Glutamatergic neuron (in vitro differentiated cells): Measurements from ENCODE around the gene PRR19. TPM values are rescaled to one million over a fixed set of nuclear protein-coding genes. Genes with fewer than 3 reads are reported as not detected.

Source experiments
- DNase-seq: peaks from one replicate; pipeline ENCODE4 v3.0.0; 2022
- H3K27ac Mint-ChIP-seq: one replicate; pipeline ENCODE4 v1.8.0; 2020; ENCODE audit warnings: mild to moderate bottlenecking, mixed read lengths, inconsistent platforms; ENCODE audit not compliant: unreplicated experiment
- H3K27me3 Mint-ChIP-seq: one replicate; pipeline ENCODE4 v1.8.0; 2020; ENCODE audit warnings: mild to moderate bottlenecking, moderate library complexity, mixed read lengths, inconsistent platforms; ENCODE audit not compliant: unreplicated experiment
- H3K36me3 Mint-ChIP-seq: one replicate; pipeline ENCODE4 v1.8.0; 2020; ENCODE audit warnings: mild to moderate bottlenecking, mixed read lengths, inconsistent platforms; ENCODE audit not compliant: unreplicated experiment
- H3K4me1 Mint-ChIP-seq: one replicate; pipeline ENCODE4 v1.8.0; 2020; ENCODE audit warnings: mild to moderate bottlenecking, low read depth, mixed read lengths, inconsistent platforms; ENCODE audit not compliant: unreplicated experiment
- H3K4me3 Mint-ChIP-seq: one replicate; pipeline ENCODE4 v1.8.0; 2020; ENCODE audit warnings: mild to moderate bottlenecking, mixed read lengths, inconsistent platforms; ENCODE audit not compliant: unreplicated experiment
- H3K9me3 Mint-ChIP-seq: one replicate; pipeline ENCODE4 v1.8.0; 2020; ENCODE audit warnings: mild to moderate bottlenecking, moderate library complexity, mixed read lengths, inconsistent platforms; ENCODE audit not compliant: unreplicated experiment
- long read RNA-seq: library from polyadenylated mRNA; unstranded; transcript quantifications from one replicate; pipeline ENCODE4 v2.0.0, GENCODE V29; 2020; ENCODE audit not compliant: unreplicated experiment
- total RNA-seq: library from RNA; stranded (reverse); fragmentation: NEBNext Ultra II Directional; extraction: Animal tissue kit (Norgen Biotek cat#: 25700); gene quantifications from one replicate; pipeline ENCODE4 v1.2.1, GENCODE V29; 2021; ENCODE audit not compliant: unreplicated experiment
- TF ChIP-seq, protein P1 (sequence below): fragments of 200-600 bp; sonication (generic); IDR thresholded peaks from one replicate; pipeline ENCODE4 v1.5.0; 2021; ENCODE audit not compliant: partially characterized antibody, unreplicated experiment

PRR19 gene
- total RNA-seq, result 1.6 TPM
- long read RNA-seq, partial matches to known transcripts, result 0 of 1 reads
- long read RNA-seq, other reads (novel, unspliced or antisense), result 0 of 1 reads

- Mint-ChIP-seq H3K9me3 (peaks cover 13% of the 10 kb centered on the region), H3K27ac (peak within 1 kb of the TSS; percentile 93), H3K4me3 (peak within 1 kb of the TSS; percentile 92), H3K4me1 (peaks cover 10% of the 10 kb centered on the region), H3K27me3 (peaks cover 7% of the 10 kb centered on the region), H3K36me3 (no peaks in the 10 kb centered on the region)
- TF ChIP-seq, protein P1, sequence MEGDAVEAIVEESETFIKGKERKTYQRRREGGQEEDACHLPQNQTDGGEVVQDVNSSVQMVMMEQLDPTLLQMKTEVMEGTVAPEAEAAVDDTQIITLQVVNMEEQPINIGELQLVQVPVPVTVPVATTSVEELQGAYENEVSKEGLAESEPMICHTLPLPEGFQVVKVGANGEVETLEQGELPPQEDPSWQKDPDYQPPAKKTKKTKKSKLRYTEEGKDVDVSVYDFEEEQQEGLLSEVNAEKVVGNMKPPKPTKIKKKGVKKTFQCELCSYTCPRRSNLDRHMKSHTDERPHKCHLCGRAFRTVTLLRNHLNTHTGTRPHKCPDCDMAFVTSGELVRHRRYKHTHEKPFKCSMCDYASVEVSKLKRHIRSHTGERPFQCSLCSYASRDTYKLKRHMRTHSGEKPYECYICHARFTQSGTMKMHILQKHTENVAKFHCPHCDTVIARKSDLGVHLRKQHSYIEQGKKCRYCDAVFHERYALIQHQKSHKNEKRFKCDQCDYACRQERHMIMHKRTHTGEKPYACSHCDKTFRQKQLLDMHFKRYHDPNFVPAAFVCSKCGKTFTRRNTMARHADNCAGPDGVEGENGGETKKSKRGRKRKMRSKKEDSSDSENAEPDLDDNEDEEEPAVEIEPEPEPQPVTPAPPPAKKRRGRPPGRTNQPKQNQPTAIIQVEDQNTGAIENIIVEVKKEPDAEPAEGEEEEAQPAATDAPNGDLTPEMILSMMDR, result no peak
- DNase-seq, result no peak
Observed at GRCh38 chr19:42301646-42302203, at the start of gene PRR19. Gene PRR19 (plus strand): TSS chr19:42302132. CDS start chr19:42309585, 7,453 bp downstream.

- peaks cover 9% of the 10 kb centered on the region for H3K27me3 Mint-ChIP-seq
- H3K9me3 Mint-ChIP-seq, result peaks cover 12% of the 10 kb centered on the region
- no peaks in the 10 kb centered on the region for H3K36me3 Mint-ChIP-seq
- H3K4me3 Mint-ChIP-seq, result peak overlapping the region; percentile 94
- DNase-seq, result no peak
- peak overlapping the region; percentile 96 for H3K27ac Mint-ChIP-seq
- TF ChIP-seq, protein P1, result no peak
- H3K4me1 Mint-ChIP-seq, result peaks cover 16% of the 10 kb centered on the region
Observed at GRCh38 chr19:42252365-42253244, 49.3 kb upstream of the PRR19 start.

DNA sequence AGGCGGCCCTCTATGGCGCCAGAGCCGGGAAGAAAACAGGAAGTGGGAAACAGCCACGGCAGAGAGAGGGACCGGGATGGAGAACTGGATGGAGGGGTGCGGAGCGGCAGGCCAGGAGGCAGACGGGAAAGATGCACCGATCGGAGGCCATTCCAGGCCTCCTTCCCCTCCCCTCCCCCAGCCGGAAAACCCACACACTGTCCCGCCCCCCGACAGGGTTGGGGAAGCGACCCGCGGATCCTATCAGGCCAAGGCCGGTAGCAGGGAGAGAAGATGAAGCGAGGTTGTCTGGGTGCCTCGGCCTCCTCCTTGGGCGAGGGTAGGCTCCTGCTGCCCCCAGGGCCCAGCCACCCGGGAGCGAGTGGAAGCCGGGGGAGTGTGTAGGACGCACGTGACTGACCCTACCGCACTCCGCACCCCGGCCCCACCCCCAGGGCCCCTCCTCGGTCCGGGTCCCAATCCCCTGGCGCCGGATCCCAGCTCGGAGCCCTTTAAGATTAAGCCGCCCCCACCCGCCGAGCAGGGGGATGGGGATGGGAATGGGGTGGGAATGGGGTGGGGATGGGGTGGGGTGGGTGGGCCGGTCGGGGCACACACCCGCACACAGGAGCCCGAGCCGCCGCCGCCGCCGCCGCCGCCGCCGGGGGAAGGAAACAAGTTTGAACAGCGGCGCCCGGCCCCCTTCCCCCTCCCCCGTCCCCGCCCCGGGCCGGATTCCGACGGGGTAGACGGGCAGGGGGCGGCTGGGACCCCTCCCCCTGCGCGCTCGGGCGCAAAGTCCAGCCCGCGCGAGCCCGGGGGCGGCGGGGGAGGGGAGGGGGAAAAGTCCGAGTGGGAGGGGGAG, 48.5 kb upstream of the PRR19 start:
- Mint-ChIP-seq H3K9me3 (peaks cover 12% of the 10 kb centered on the region), H3K27ac (peak overlapping the region; percentile 96)
- DNase-seq, result peak; percentile 62

DNA sequence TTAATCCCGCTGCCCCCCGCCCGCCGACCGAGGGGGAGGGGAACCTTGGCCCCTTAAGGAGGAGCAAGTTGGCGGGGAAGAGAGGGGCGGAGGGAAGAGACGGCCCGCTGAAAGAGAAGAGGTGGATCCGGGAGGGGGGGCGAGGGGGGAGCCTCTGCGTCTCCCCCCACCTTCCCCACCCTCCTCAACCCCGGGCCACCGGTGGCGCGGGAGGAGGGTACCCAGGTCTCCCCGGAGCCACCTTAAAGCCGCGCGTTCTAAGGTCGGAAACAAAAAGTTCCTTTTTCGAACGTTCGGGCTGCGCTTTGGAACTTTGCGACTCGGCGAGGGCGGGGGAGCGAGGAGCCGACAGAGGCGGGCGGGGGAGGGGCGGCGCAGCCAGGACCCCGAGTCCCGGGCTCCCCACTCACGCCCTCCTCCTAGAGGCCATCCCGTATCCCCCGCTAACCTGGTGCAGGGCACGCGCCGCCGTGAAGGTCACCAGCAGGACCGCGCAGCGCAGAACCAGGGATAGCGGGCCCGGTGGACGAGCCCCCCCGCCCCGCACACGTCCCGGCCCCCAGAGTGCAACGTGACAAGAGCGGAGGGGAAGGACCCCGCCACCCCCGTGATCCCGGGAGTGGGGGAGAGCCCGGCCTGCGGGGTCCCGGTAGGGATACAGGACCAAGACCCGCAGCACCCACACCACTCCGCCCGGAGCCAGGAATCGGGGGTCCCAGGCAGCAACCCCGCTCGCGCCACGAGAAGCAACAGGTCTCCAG, 47.7 kb upstream of the PRR19 start:
- H3K4me3 Mint-ChIP-seq, result peak overlapping the region; percentile 64
- TF ChIP-seq, protein P1, result no peak
- H3K9me3 Mint-ChIP-seq, result peaks cover 12% of the 10 kb centered on the region
- peak; percentile 82 for DNase-seq
- H3K27me3 Mint-ChIP-seq, result peaks cover 9% of the 10 kb centered on the region
- no peak overlapping the region for H3K27ac Mint-ChIP-seq
- peaks cover 16% of the 10 kb centered on the region for H3K4me1 Mint-ChIP-seq
- no peaks in the 10 kb centered on the region for H3K36me3 Mint-ChIP-seq

More for the DNA sequence above, 48.5 kb upstream of the PRR19 start:
- TF ChIP-seq, protein P1, result no peak
- Mint-ChIP-seq H3K4me1 (peaks cover 16% of the 10 kb centered on the region), H3K27me3 (peaks cover 9% of the 10 kb centered on the region), H3K4me3 (peak overlapping the region; percentile 94), H3K36me3 (no peaks in the 10 kb centered on the region)
